HL-60/S4 (cell line): Measurements from ENCODE around the gene SCAF1.

Source experiments
- in situ Hi-C: fragments of 300-500 bp; cut with MboI; formaldehyde crosslinking; loops from 2 replicates; pipeline ENCODE4 v1.14.3; 2022; ENCODE audit warnings: low sequenced_read_pairs

Gene SCAF1

GRCh38 chr19:49684983-49685553 is 43.1 kb downstream of the SCAF1 start:
- in situ Hi-C loops = no loop called here

- in situ Hi-C loops = no loop called here
Observed at GRCh38 chr19:49685845-49686332, 43.9 kb downstream of the SCAF1 start.

GRCh38 chr19:49686503-49687088 is 44.6 kb downstream of the SCAF1 start:
- in situ Hi-C loops = no loop called here

- in situ Hi-C loops = no loop called here
Observed at GRCh38 chr19:49687150-49687549, 45.1 kb downstream of the SCAF1 start.

- in situ Hi-C loops = no loop called here
Observed at GRCh38 chr19:49687566-49688316, 45.7 kb downstream of the SCAF1 start.

- in situ Hi-C loops = no loop called here
Observed at GRCh38 chr19:49688531-49689132, 46.6 kb downstream of the SCAF1 start.

- in situ Hi-C loops = no loop called here
Observed at GRCh38 chr19:49689133-49690078, 47.4 kb downstream of the SCAF1 start, which contains the start of gene ADM5. Gene ADM5, plus strand, starts transcription at chr19:49689594. Its CDS starts 244 bp downstream, at chr19:49689838.

GRCh38 chr19:49690079-49690655 is 48.2 kb downstream of the SCAF1 start:
- in situ Hi-C loops = no loop called here

GRCh38 chr19:49690656-49691242 is 48.7 kb downstream of the SCAF1 start, which contains the start of gene CPT1C:
Gene CPT1C, plus strand, starts transcription at chr19:49691116. Its CDS starts 1,137 bp downstream, at chr19:49692253.
- in situ Hi-C loops = no loop called here

GRCh38 chr19:49691243-49692146 is 49.5 kb downstream of the SCAF1 start:
- in situ Hi-C loops = no loop called here

- in situ Hi-C loops = no loop called here
Observed at GRCh38 chr19:49692147-49692506, 50.1 kb downstream of the SCAF1 start.

- in situ Hi-C loops = no loop called here
Observed at GRCh38 chr19:49696115-49696514, 54.1 kb downstream of the SCAF1 start.

GRCh38 chr19:49696865-49697264 is 54.9 kb downstream of the SCAF1 start:
- in situ Hi-C loops = no loop called here

GRCh38 chr19:49699364-49699763 is 57.4 kb downstream of the SCAF1 start:
- in situ Hi-C loops = no loop called here

GRCh38 chr19:49700563-49700962 is 58.6 kb downstream of the SCAF1 start:
- in situ Hi-C loops = no loop called here

GRCh38 chr19:49701271-49701786 is 59.3 kb downstream of the SCAF1 start:
- in situ Hi-C loops = no loop called here

- in situ Hi-C loops = no loop called here
Observed at GRCh38 chr19:49704888-49705642, 63.1 kb downstream of the SCAF1 start.

GRCh38 chr19:49705919-49706318 is 63.9 kb downstream of the SCAF1 start:
- in situ Hi-C loops = no loop called here
